GM13977 (cell line): ENCODE measurements around the gene MT1G.

Experiments
- DNase-seq: peaks from one replicate; pipeline ENCODE4 v3.0.0; 2012; ENCODE audit warnings: low spot score
- in situ Hi-C: fragments of 300-500 bp; cut with MboI; formaldehyde crosslinking; loops from one replicate; pipeline ENCODE4 v1.12.0; 2022; ENCODE audit warnings: low sequenced_read_pairs, low pct_unique_long_range_greater_than_20kb, mixed read lengths, inconsistent platforms; ENCODE audit not compliant: unreplicated experiment
- TF ChIP-seq, protein P1 (sequence below): IDR thresholded peaks from 2 replicates; pipeline ENCODE4 v1.5.1; 2012; ENCODE audit warnings: mild to moderate bottlenecking, control low read depth; ENCODE audit not compliant: insufficient read depth; ENCODE audit errors: extremely low read depth, missing control alignments

The MT1G gene

DNA sequence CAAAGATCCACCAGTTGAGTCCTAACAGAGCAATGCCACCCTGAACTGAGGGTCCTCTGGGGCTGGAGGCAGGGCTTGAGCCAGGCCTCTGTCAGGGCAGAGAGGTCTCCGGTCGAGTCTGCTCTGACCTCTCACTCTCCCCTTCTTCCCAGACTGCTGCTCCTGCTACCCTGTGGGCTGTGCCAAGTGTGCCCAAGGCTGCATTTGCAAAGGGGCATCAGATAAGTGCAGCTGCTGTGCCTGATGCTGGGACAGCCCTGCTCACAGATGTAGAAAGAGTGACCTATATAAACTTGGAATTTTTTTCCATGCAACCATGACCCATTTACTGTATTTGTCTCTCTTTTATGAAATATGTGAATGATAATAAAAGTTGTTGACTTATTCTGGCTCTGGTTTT, 18.6 kb downstream of the MT1G start:
- TF ChIP-seq, protein P1, sequence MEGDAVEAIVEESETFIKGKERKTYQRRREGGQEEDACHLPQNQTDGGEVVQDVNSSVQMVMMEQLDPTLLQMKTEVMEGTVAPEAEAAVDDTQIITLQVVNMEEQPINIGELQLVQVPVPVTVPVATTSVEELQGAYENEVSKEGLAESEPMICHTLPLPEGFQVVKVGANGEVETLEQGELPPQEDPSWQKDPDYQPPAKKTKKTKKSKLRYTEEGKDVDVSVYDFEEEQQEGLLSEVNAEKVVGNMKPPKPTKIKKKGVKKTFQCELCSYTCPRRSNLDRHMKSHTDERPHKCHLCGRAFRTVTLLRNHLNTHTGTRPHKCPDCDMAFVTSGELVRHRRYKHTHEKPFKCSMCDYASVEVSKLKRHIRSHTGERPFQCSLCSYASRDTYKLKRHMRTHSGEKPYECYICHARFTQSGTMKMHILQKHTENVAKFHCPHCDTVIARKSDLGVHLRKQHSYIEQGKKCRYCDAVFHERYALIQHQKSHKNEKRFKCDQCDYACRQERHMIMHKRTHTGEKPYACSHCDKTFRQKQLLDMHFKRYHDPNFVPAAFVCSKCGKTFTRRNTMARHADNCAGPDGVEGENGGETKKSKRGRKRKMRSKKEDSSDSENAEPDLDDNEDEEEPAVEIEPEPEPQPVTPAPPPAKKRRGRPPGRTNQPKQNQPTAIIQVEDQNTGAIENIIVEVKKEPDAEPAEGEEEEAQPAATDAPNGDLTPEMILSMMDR = no peak
- no peak for DNase-seq
- in situ Hi-C loops = no loop called here

DNA sequence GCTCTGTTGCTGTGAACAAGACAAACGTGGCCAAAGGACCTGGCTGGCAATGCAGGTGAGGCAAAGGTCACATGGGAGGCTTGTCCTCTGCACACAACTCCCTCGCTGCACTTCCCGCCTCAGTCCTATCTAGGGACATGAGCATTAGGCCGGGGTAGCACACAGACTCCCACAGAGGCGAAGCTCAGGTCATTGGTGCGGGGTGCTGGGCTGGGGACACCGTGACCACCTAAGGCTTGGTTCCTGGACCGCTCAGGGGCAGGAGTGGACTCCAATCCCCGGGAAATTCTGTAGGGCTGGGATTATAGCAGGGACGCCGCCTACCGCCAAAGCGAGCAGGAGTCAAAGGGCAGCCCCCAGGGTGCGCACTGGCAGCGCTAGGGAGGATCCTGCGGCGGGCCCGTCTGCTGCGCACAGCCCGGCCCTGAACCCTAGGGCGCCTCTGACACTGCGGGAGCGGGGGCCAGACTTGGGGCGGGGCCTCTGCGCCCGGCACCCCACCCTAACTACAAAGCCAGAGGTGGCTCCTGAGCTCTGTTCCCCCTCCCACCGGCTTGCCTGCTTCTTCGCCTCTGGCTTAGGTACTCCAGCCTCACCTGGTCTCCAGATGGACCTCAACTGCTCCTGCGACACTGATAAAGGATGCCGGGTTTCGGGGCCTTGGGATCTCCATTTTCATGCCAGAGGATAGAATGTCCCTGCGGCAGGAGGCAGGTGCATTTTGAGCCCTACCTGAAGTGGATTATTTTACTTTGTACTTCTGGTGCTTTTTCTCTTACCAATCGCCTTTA, 20.0 kb downstream of the MT1G start:
- no peak for DNase-seq
- in situ Hi-C loops = no loop called here
- TF ChIP-seq, protein P1 = no peak

DNA sequence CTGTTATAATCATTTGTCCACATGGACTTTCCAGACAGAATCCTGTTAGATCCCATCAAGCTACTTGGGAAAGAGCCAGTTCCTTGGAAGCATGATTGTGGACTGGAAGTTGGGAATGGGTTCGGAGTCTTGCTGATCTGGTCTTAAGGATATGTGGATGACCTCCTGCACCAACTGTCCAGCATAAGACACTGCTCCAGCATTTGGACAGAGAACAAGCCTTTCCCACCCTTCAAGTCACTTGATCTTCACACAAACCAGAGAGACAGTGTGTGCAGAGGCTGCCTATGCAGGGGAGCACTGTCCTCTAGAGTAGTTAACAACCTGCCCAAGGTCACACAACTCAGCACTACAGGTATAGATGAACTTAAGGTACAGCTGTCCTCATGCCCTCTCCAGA, 22.0 kb downstream of the MT1G start:
- in situ Hi-C loops = no loop called here
- TF ChIP-seq, protein P1 = no peak
- no peak for DNase-seq

DNA sequence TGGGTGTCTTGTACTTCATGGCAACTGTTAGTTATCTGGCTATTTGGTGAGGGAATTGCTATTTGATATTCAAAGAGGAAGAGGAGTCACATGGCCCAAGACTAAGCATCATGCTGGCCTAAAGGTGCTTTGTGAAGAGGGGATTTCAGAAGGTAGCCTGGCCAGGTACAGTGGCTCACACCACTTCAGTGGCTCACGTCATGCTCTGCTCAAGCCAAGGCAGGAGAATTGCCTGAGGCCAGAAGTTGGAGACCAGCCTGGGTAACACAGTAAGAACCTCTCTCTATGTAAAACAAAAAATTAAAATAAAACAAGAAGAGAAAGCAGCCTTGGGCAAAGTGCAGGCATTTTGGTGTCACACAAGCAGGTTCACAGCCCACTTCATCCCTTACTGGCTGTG, 22.6 kb downstream of the MT1G start:
- TF ChIP-seq, protein P1 = no peak
- in situ Hi-C loops = no loop called here

DNA sequence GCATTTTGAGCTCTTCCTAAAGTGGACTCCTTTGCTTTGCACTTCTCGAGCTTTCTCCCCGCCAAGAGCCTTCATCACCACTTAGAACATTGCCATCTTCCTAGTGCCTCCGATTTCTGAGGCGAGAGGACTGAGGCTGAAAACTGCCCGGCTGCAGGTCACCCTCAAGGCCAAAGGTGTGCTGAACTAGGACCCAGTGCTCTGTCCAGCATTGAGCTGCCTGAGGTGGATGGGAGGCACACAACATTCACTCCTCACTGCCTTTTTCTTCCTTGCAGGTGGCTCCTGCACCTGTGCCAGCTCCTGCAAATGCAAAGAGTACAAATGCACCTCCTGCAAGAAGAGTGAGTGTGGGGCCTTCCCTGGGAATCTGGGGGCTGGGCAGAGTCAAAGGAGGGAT, 24.0 kb downstream of the MT1G start:
- TF ChIP-seq, protein P1 = no peak
- in situ Hi-C loops = no loop called here
- DNase-seq = no peak

More for the DNA sequence above, 22.6 kb downstream of the MT1G start:
- no peak for DNase-seq

DNA sequence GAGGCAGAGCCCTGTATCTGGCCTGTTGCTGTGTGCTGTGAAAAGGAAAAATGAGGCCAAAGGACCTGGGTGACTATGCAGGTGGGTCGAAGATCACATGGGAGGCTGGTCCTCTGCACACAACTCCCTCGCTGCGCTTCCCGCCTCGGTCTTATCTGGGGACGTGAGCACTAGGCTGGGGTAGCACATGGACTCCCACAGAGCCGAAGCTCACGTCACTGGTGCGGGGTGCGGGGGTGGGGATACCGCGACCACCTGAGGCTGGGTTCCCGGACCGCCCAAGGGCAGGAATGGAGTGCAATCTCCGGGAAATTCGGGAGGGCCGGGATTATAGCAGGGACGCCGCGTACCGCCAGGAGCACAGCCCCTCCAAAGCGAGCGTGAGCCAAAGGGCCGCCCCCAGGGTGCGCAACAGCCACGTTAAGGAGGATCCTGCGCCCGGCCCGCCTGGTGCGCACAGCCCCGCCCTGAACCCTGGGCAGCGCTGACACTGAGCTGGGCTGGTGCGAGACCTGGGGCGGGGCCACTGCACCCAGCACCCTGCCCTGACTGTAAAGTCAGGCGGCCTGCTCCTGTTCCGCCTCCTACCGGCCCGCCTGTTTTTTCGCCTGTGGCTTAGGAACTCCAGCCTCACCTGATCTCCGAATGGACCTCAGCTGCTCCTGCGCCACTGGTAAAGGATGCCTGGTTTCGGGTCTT, 24.6 kb downstream of the MT1G start:
- in situ Hi-C loops = no loop called here
- TF ChIP-seq, protein P1 = peak; percentile 21
- peak; percentile 64 for DNase-seq
